Nephron progenitor cell (in vitro differentiated cells): ENCODE measurements around the gene CHST4.

Source experiments
- DNase-seq: peaks from one replicate; pipeline ENCODE4 v3.0.0; 2021
- H3K27ac Mint-ChIP-seq: 2 replicates; pipeline ENCODE4 v1.8.0; 2021; ENCODE audit warnings: mild to moderate bottlenecking, moderate library complexity, mixed read lengths
- H3K27me3 Mint-ChIP-seq: 2 replicates; pipeline ENCODE4 v1.8.0; 2021; ENCODE audit warnings: mild to moderate bottlenecking, low read depth, mixed read lengths; ENCODE audit not compliant: poor library complexity
- H3K36me3 Mint-ChIP-seq: 2 replicates; pipeline ENCODE4 v1.8.0; 2021; ENCODE audit warnings: low read depth, mixed read lengths
- H3K4me1 Mint-ChIP-seq: 2 replicates; pipeline ENCODE4 v1.8.0; 2021; ENCODE audit warnings: mixed read lengths
- H3K4me3 Mint-ChIP-seq: 2 replicates; pipeline ENCODE4 v1.8.0; 2021; ENCODE audit warnings: mild to moderate bottlenecking, moderate library complexity, mixed read lengths
- H3K9me3 Mint-ChIP-seq: 2 replicates; pipeline ENCODE4 v1.8.0; 2021; ENCODE audit warnings: mild to moderate bottlenecking, moderate library complexity, mixed read lengths
- TF ChIP-seq, protein P1 (sequence below): fragments of 200-600 bp; sonication (generic); IDR thresholded peaks from 2 replicates; pipeline ENCODE4 v1.5.0; 2021; ENCODE audit warnings: antibody characterized with exemption

Gene CHST4

DNA sequence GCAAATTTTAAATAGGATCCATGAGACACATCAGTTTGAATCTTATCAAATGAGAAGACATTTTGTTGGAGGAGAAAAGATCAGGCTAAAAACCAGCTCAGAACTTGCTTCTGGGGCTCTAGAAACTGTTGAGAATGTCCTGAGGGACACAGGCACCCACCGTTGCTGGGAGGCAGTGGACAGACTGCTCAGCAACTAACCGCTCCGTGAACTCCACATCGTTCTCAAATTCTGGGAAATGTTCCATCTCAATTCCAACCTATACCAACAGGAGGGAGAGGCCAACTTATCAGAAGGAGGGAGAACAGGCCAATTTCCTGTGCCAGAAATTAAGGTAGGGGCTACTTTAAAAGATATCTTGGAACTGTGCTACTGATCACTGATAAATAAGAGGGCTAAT, 42.3 kb downstream of the CHST4 start:
- Mint-ChIP-seq H3K4me1 (peaks cover 17% of the 10 kb centered on the region), H3K36me3 (no peaks in the 10 kb centered on the region), H3K9me3 (peaks cover 8% of the 10 kb centered on the region), H3K4me3 (no peak overlapping the region), H3K27me3 (peaks cover 19% of the 10 kb centered on the region), H3K27ac (no peak overlapping the region)
- TF ChIP-seq, protein P1, sequence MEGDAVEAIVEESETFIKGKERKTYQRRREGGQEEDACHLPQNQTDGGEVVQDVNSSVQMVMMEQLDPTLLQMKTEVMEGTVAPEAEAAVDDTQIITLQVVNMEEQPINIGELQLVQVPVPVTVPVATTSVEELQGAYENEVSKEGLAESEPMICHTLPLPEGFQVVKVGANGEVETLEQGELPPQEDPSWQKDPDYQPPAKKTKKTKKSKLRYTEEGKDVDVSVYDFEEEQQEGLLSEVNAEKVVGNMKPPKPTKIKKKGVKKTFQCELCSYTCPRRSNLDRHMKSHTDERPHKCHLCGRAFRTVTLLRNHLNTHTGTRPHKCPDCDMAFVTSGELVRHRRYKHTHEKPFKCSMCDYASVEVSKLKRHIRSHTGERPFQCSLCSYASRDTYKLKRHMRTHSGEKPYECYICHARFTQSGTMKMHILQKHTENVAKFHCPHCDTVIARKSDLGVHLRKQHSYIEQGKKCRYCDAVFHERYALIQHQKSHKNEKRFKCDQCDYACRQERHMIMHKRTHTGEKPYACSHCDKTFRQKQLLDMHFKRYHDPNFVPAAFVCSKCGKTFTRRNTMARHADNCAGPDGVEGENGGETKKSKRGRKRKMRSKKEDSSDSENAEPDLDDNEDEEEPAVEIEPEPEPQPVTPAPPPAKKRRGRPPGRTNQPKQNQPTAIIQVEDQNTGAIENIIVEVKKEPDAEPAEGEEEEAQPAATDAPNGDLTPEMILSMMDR, result no peak
- no peak for DNase-seq

DNA sequence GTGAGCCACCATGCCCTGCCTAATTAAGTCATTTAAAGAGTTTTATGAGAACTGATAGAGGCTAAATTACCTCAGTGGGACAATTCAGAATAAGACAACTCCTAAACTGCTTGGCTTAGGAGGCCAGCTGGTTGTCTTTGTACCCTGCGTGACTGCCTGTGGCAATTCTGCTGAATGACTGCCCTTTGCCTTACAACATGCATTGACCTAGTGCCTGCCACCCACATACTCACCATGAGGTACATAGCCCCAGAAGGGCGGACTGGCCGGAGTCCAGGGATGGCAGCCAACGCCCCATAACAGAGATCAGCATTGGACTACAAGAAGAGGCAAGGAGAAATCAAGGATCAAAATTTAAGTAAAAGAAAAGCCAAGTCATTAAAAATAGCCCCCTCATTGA, 43.4 kb downstream of the CHST4 start:
- peaks cover 4% of the 10 kb centered on the region for H3K9me3 Mint-ChIP-seq
- H3K27ac Mint-ChIP-seq, result no peak overlapping the region
- H3K4me3 Mint-ChIP-seq, result no peak overlapping the region
- H3K4me1 Mint-ChIP-seq, result peaks cover 10% of the 10 kb centered on the region
- peaks cover 19% of the 10 kb centered on the region for H3K27me3 Mint-ChIP-seq
- no peaks in the 10 kb centered on the region for H3K36me3 Mint-ChIP-seq
- DNase-seq, result no peak
- TF ChIP-seq, protein P1, result no peak

DNA sequence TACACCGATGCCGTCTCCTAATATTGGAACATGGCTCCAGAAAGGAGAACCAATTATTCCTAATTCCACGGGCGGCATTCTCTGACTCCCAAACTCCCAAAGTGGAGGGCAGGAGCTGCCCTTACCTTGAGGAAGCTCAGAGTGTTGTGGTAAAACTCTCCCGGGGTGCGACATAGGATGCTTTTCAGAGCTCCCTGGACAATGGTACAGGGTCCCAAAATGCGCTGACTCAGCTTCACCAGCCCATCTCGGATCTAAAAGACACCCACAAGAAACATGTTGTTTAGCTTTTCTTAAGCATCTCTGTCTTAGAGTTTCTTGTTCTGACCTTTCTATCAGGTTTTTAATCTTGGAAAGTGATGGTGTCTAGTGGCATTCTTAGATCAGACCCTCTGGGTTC, 43.9 kb downstream of the CHST4 start:
- DNase-seq, result no peak
- Mint-ChIP-seq H3K9me3 (peaks cover 4% of the 10 kb centered on the region), H3K27ac (no peak overlapping the region), H3K4me1 (peaks cover 10% of the 10 kb centered on the region), H3K27me3 (peaks cover 18% of the 10 kb centered on the region), H3K4me3 (no peak overlapping the region), H3K36me3 (no peaks in the 10 kb centered on the region)
- TF ChIP-seq, protein P1, result no peak

DNA sequence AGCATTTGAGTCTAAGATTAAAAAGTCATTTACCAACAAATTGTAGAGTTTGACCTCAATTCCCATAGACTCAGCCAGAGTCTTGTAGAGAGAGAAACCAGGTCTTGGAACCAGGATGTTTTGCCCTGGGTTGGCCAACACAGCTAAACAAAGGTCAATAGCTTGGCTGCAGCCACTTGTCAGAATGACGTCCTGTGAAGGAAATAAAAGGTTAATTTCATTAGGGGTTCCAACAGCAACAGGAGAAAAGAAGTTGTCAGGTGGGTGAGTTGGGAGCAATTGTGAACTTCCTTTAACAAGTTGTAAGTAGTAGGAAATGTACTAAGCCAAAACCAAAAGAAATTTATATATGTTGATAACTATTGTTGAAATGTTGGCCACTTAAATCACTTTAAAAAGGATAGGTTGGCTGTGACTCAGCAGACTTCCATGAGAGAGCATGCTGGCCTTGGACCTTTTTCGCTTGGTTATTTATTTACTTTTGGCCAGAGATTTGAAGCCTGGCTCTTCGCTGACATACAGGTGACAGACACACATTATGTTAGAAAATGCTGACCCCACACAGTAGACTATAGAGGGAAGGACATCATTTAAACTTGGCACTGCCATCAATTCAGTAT, 46.4 kb downstream of the CHST4 start:
- peaks cover 21% of the 10 kb centered on the region for H3K27me3 Mint-ChIP-seq
- TF ChIP-seq, protein P1, result no peak
- no peak overlapping the region for H3K27ac Mint-ChIP-seq
- H3K4me1 Mint-ChIP-seq, result no peaks in the 10 kb centered on the region
- no peak overlapping the region for H3K4me3 Mint-ChIP-seq
- H3K9me3 Mint-ChIP-seq, result no peaks in the 10 kb centered on the region
- no peaks in the 10 kb centered on the region for H3K36me3 Mint-ChIP-seq
- DNase-seq, result no peak

DNA sequence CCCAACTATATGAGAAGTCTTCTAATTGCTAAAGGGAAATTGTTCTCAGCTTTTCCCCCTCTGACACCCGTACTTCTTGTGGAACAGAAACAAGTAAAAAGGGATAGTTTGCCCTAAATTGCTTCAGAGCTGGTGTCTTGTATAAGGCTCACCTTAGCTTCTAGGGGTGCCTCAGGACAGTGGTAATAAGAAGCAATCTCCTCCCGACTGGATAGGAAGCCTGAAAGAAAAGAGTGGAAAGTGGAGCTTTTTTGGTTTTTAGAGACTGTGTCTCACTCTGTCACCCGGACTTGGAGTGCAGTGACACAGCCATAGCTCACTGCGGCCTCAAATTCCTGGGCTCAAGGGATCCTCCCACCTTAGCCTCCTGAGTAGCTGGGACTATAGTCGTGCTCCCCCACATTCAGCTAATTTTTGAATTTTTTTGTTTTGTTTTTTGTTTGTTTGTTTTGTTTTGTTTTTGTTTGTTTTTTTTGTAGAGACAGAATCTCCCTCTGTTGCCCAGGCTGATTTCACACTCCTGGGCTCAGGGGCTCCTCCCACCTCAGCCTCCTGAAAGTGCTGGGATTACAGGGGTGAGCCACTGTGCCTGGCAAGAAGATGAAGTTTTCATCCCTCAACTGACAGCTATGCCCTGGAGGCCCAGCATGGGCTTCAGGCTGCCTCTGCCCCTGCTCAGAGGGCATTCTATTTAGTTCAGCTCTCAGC, 47.3 kb downstream of the CHST4 start:
- Mint-ChIP-seq H3K36me3 (no peaks in the 10 kb centered on the region), H3K27ac (no peak overlapping the region), H3K9me3 (no peaks in the 10 kb centered on the region), H3K4me1 (no peaks in the 10 kb centered on the region), H3K27me3 (peaks cover 26% of the 10 kb centered on the region), H3K4me3 (no peak overlapping the region)
- TF ChIP-seq, protein P1, result no peak
- DNase-seq, result no peak

DNA sequence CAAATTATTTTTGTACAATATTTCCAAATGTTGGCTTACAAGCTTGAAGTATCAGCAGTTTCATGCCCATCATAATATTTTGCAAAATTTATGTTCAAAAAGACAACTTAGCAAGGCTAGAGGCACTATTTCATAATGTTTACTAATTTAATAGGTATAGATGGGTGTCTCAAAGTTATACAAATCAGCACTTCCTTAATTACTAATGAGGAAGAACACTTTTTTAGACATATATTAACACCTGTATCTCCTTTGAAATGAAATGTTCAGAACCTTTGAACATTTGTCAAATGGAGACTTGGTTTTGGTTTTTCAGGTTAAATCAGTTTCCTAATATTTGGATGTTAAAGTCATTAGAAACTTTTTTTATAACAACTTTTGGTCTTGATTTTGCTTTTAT, 48.5 kb downstream of the CHST4 start:
- no peak for DNase-seq
- no peaks in the 10 kb centered on the region for H3K4me1 Mint-ChIP-seq
- no peaks in the 10 kb centered on the region for H3K9me3 Mint-ChIP-seq
- H3K4me3 Mint-ChIP-seq, result no peak overlapping the region
- TF ChIP-seq, protein P1, result no peak
- H3K36me3 Mint-ChIP-seq, result no peaks in the 10 kb centered on the region
- peaks cover 25% of the 10 kb centered on the region for H3K27me3 Mint-ChIP-seq
- no peak overlapping the region for H3K27ac Mint-ChIP-seq
